ENCODE results near the gene METTL2B. TPM values are rescaled to one million over a fixed set of nuclear protein-coding genes. Genes with fewer than 3 reads are reported as not detected.

METTL2B gene
- total and polyA plus RNA-seq, 8 donors: 7.8 to 21.5 (median 12.4) TPM

DNA sequence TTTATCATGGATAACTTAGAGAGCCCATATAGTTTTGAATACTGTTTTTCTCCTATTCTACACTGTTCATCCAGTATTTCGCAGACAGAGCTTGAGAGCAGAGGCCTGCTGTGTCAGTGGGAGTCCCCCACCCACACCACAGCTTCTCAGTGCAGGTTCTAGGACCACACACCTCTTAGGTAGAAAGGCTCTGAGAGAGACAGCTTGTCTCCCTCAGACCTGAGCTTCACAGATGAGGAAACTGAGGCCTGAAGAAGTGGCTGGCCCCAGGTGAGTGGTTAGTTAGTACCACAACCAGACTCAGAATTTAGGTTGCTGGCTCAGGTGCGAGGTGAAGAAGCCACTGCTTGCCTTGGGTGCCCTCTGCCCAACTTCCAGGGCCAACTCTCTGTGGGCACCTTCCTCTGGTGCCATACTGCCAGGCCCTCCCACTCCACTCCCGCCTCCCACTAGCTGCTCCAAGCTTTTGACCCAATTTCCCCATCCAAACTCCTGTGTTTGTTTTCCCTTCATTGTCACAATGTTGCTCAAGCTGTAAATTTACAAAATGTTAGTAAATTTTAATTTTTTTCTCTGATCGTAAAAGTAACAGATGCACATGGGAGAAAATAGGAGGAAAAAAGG is 28.5 kb upstream of the METTL2B start:
- TF ChIP-seq, protein P1, sequence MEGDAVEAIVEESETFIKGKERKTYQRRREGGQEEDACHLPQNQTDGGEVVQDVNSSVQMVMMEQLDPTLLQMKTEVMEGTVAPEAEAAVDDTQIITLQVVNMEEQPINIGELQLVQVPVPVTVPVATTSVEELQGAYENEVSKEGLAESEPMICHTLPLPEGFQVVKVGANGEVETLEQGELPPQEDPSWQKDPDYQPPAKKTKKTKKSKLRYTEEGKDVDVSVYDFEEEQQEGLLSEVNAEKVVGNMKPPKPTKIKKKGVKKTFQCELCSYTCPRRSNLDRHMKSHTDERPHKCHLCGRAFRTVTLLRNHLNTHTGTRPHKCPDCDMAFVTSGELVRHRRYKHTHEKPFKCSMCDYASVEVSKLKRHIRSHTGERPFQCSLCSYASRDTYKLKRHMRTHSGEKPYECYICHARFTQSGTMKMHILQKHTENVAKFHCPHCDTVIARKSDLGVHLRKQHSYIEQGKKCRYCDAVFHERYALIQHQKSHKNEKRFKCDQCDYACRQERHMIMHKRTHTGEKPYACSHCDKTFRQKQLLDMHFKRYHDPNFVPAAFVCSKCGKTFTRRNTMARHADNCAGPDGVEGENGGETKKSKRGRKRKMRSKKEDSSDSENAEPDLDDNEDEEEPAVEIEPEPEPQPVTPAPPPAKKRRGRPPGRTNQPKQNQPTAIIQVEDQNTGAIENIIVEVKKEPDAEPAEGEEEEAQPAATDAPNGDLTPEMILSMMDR (IDR thresholded peaks at IDR 0.05): no peak
- TF ChIP-seq EP300 (IDR thresholded peaks at IDR 0.05) (no peak), POLR2AphosphoS5 (IDR thresholded peaks at IDR 0.05) (no peak), POLR2A (IDR thresholded peaks at IDR 0.05) (no peak)
- H3K9me3 ChIP-seq: no peaks in the 10 kb centered on the region
- no peak for DNase-seq
- intact Hi-C loops (cut with DNase I; ENCODE audit: low total_unique reads): no loop called here
- H3K27me3 ChIP-seq: no peaks in the 10 kb centered on the region
- H3K36me3 ChIP-seq: no peaks in the 10 kb centered on the region
- WGBS, 5 donors: 72 to 74% (median 72%) methylated on average over 4 of the region's 4 CpGs
- H3K27ac ChIP-seq: no peak overlapping the region
- H3K4me3 ChIP-seq: no peak overlapping the region
- peaks cover 11 to 15% (median 12%) of the 10 kb centered on the region in 4 donors for H3K4me1 ChIP-seq

DNA sequence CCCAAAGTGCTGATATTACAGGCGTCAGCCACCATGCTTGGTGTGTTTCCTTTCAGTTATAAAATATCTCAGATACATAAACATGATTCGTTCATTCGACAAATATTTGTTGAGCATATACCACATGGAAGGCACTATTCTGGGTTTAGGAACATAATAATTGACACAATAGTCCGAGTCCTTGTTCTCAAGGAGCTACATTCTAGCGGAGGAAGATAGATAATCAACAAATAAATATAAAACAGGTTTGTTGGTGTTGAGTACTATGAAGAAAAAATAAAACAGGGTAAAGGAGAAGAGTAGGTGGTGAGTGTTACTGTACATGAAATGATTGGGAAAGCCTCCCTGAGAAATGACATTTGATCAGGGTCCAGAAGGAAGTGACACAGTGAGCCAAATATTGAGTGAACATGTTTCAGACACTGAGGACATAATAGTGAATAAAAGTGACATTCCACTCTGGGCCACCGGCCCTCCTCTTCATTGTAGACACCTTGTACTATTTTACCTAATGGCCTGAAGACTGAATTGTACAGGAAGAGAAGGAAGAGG is 27.7 kb upstream of the METTL2B start:
- no peak overlapping the region for H3K27ac ChIP-seq
- no peak overlapping the region for H3K4me3 ChIP-seq
- no peaks in the 10 kb centered on the region for H3K36me3 ChIP-seq
- TF ChIP-seq POLR2AphosphoS5 (IDR thresholded peaks at IDR 0.05): no peak
- TF ChIP-seq, protein P1 (IDR thresholded peaks at IDR 0.05): no peak
- no peak for TF ChIP-seq EP300 (IDR thresholded peaks at IDR 0.05)
- TF ChIP-seq POLR2A (IDR thresholded peaks at IDR 0.05): no peak
- peaks cover 10 to 22% (median 16%) of the 10 kb centered on the region in 4 donors for H3K4me1 ChIP-seq
- WGBS, 5 donors: 64 to 82% (median 68%) methylated on average over 6 of the region's 6 CpGs
- no peak for DNase-seq
- H3K27me3 ChIP-seq: no peaks in the 10 kb centered on the region
- intact Hi-C loops (cut with DNase I; ENCODE audit: low total_unique reads): no loop called here
- no peaks in the 10 kb centered on the region for H3K9me3 ChIP-seq

DNA sequence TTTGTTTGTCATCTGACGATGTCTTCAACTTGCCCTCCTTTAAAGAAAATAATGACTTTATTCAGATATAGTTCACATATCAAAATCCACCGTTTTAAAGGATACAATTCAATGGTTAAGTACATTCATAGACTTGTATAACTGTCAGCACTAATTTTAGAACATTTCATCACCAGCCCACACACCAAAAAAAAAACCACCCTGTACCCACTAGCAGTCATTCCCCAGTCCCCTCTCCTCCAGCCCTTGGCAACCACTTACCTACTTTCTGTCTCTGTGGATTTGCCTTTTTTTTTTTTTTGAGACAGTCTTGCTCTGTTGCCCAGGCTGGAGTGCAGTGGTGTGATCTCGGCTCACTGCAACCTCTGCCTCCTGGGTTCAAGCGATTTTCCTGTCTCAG is 26.1 kb upstream of the METTL2B start:
- peaks cover 21 to 28% (median 26%) of the 10 kb centered on the region in 4 donors for H3K4me1 ChIP-seq
- WGBS, 5 donors: 58 to 74% (median 67%) methylated on average over 4 of the region's 4 CpGs
- no peaks in the 10 kb centered on the region for H3K36me3 ChIP-seq
- DNase-seq: no peak
- TF ChIP-seq POLR2AphosphoS5 (IDR thresholded peaks at IDR 0.05) (no peak), POLR2A (IDR thresholded peaks at IDR 0.05) (no peak)
- TF ChIP-seq, protein P1 (IDR thresholded peaks at IDR 0.05): no peak
- peak overlapping the region in 1 of 5 donors; percentile 27 for H3K27ac ChIP-seq
- no peak overlapping the region for H3K4me3 ChIP-seq
- no peaks in the 10 kb centered on the region for H3K9me3 ChIP-seq
- intact Hi-C loops (cut with DNase I; ENCODE audit: low total_unique reads): no loop called here
- H3K27me3 ChIP-seq: no peaks in the 10 kb centered on the region

DNA sequence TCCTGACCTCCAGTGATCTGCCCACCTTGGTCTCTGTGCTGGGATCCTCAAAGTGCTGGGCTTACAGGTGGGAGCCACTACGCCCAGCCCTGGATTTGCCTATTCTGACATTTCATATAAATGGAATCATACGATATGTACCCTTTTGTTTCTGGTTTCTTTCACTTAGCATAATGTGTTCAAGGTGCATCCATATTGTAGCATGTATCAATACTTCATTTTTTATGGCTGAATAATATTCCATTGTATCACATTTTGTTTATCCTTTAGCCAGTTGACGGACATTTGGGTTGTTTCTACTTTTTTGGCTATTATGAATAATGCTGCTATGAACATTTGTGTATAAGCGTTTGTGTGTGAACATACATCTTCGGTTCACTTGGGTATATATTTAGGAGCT is 25.6 kb upstream of the METTL2B start:
- Histone ChIP-seq H3K27me3 (no peaks in the 10 kb centered on the region), H3K36me3 (no peaks in the 10 kb centered on the region), H3K9me3 (no peaks in the 10 kb centered on the region), H3K4me1 (peaks cover 21 to 29% (median 28%) of the 10 kb centered on the region in 4 donors), H3K4me3 (no peak overlapping the region), H3K27ac (peak overlapping the region in 1 of 5 donors; percentile 27)
- no peak for DNase-seq
- intact Hi-C loops (cut with DNase I; ENCODE audit: low total_unique reads): no loop called here
- 87 to 96% (median 94%) methylated on average over 5 of the region's 5 CpGs for WGBS, 5 donors
- TF ChIP-seq, protein P1 (IDR thresholded peaks at IDR 0.05): no peak
- TF ChIP-seq POLR2A (IDR thresholded peaks at IDR 0.05) (no peak), EP300 (IDR thresholded peaks at IDR 0.05) (no peak), POLR2AphosphoS5 (IDR thresholded peaks at IDR 0.05) (no peak)
